Measurements from ENCODE around the gene NUDT21.

- TF ChIP-seq YY1 (IDR thresholded peaks at IDR 0.05; ENCODE audit: insufficient read depth, insufficient read length) (no peak), ZNF274 (IDR thresholded peaks at IDR 0.05; ENCODE audit: low read depth, low read length) (no peak), SUZ12 (IDR thresholded peaks at IDR 0.05; ENCODE audit: extremely low read depth, insufficient read depth, insufficient read length) (no peak)
Measured at GRCh38 chr16:56480776-56481467, 29.8 kb upstream of the NUDT21 start.
